Endothelial cell of umbilical vein (primary cell): ENCODE data around the gene P3H2. TPM values are rescaled to one million over a fixed set of nuclear protein-coding genes. Genes with fewer than 3 reads are reported as not detected.

ENCODE experiments used
- BruUV-seq: library from RNA; stranded (reverse); fragments of 400-500 nt; replicated peaks from 2 replicates; lab custom pipeline; 2021; lab: Mats Ljungman, UMichigan
- CTCF ChIA-PET: fragments of 300-600, 350-600 bp; sonication (Branson Sonifier 250); formaldehyde crosslinking; loops from one replicate; lab custom pipeline; 2021; ENCODE audit warnings: antibody characterized with exemption, inconsistent platforms; lab: Charles Lee
- POLR2A ChIA-PET: fragments of 300-600, 350-600 bp; sonication (Branson Sonifier 250); formaldehyde crosslinking; loops from one replicate; lab custom pipeline; 2021; ENCODE audit warnings: antibody characterized with exemption, inconsistent platforms; lab: Charles Lee
- DNase-seq: peaks from one replicate; pipeline ENCODE4 v3.0.0-alpha.2; 2011; ENCODE audit warnings: low read depth, low spot score
- FAIRE-seq: peaks from 2 replicates; lab custom pipeline; 2011; peaks lifted over from hg19 to GRCh38; lab: Jason Lieb, UNC
- H2AFZ ChIP-seq: 2 replicates; pipeline ENCODE4 v1.6.0; 2012; ENCODE audit warnings: low read depth, low read length, control low read depth, inconsistent platforms
- H3K27ac ChIP-seq: 2 replicates; pipeline ENCODE4 v1.5.1; 2011; ENCODE audit warnings: low read depth, mild to moderate bottlenecking, control low read depth, low read length, moderate library complexity; ENCODE audit not compliant: insufficient read depth
- H3K27me3 ChIP-seq, 2 experiments: 2 replicates each; pipeline versions ENCODE4 v1.6.0 to v1.6.1; 2011; ENCODE audit warnings: low read length in 2 of 2, mixed read lengths in 1 of 2; ENCODE audit not compliant: control insufficient read depth in 2 of 2, insufficient read depth in 2 of 2
- H3K36me3 ChIP-seq, 2 experiments: 2 replicates in 1 of 2; 3 replicates in 1 of 2; pipeline ENCODE4 v1.5.1; 2011; ENCODE audit warnings: low read length in 2 of 2, mild to moderate bottlenecking in 1 of 2, moderate library complexity in 1 of 2; ENCODE audit not compliant: control insufficient read depth in 2 of 2, insufficient read depth in 2 of 2; ENCODE audit errors: extremely low read depth in 1 of 2
- H3K4me1 ChIP-seq: 3 replicates; pipeline ENCODE4 v1.5.1; 2011; ENCODE audit warnings: mild to moderate bottlenecking, low read length; ENCODE audit not compliant: control insufficient read depth, insufficient read depth; ENCODE audit errors: extremely low read depth
- H3K4me2 ChIP-seq: 2 replicates; pipeline ENCODE4 v1.6.1; 2011; ENCODE audit warnings: low read length, control low read depth, mixed read lengths; ENCODE audit not compliant: insufficient read depth
- H3K4me3 ChIP-seq, 3 experiments: fragments of 200-600 bp in 1 of 3; sonication (generic), shearing (Covaris generic) in 1 of 3; replicated peaks in 1 of 3; 2 replicates each; pipeline ENCODE4 v1.5.1; 2011 to 2016; ENCODE audit warnings: control low read depth in 3 of 3, low read length in 3 of 3, mild to moderate bottlenecking in 2 of 3, inconsistent platforms in 1 of 3, low read depth in 1 of 3, moderate library complexity in 1 of 3; ENCODE audit not compliant: insufficient read depth in 1 of 3
- H3K79me2 ChIP-seq: 2 replicates; pipeline ENCODE4 v1.6.0; 2012; ENCODE audit warnings: low read length, inconsistent platforms; ENCODE audit not compliant: control insufficient read depth, insufficient read depth
- H3K9ac ChIP-seq: replicated peaks from 2 replicates; pipeline ENCODE3; 2011; ENCODE audit warnings: low read length, control low read depth; ENCODE audit not compliant: insufficient read depth; ENCODE audit errors: extremely low read depth
- H3K9me1 ChIP-seq: replicated peaks from 3 replicates; pipeline ENCODE4 v1.6.0; 2011; ENCODE audit warnings: mild to moderate bottlenecking, low read length; ENCODE audit not compliant: control insufficient read depth, insufficient read depth; ENCODE audit errors: extremely low read depth
- H3K9me3 ChIP-seq: replicated peaks from 2 replicates; pipeline ENCODE4 v1.5.1; 2012; ENCODE audit warnings: low read length, inconsistent platforms; ENCODE audit not compliant: control insufficient read depth, insufficient read depth
- H4K20me1 ChIP-seq: replicated peaks from 2 replicates; pipeline ENCODE3; 2011; ENCODE audit warnings: mild to moderate bottlenecking, low read length; ENCODE audit not compliant: control insufficient read depth, insufficient read depth; ENCODE audit errors: extremely low read depth
- CTCF ChIP-seq, 2 donors: IDR thresholded peaks; 1 replicate in 1 of 2; 2 replicates in 1 of 2; pipeline ENCODE4 v1.5.1; 2011; ENCODE audit warnings: low read length in 2 of 2, mild to moderate bottlenecking in 2 of 2, moderate library complexity in 2 of 2, control low read depth in 1 of 2, inconsistent platforms in 1 of 2, low read depth in 1 of 2; ENCODE audit not compliant: insufficient read depth in 1 of 2; ENCODE audit errors: extremely low read depth in 1 of 2
- EZH2 ChIP-seq: IDR thresholded peaks from 2 replicates; pipeline ENCODE4 v1.6.1; 2012; ENCODE audit warnings: borderline replicate concordance, low read depth, mild to moderate bottlenecking, moderate library complexity, low read length, inconsistent platforms; ENCODE audit not compliant: severe bottlenecking
- FOS ChIP-seq: IDR thresholded peaks from 2 replicates; pipeline ENCODE4 v1.6.1; 2011; ENCODE audit warnings: mild to moderate bottlenecking, low read length, moderate library complexity, borderline replicate concordance; ENCODE audit not compliant: insufficient read depth
- GATA2 ChIP-seq: IDR thresholded peaks from 2 replicates; pipeline ENCODE4 v1.7.0; 2011; ENCODE audit warnings: low read depth, mild to moderate bottlenecking, moderate library complexity, mixed read lengths, low read length; ENCODE audit not compliant: insufficient read length, insufficient read depth
- JUN ChIP-seq: IDR thresholded peaks from 2 replicates; pipeline ENCODE4 v1.6.1; 2011; ENCODE audit warnings: borderline replicate concordance, low read depth; ENCODE audit not compliant: insufficient read length, insufficient read depth
- MAX ChIP-seq: IDR thresholded peaks from 2 replicates; pipeline ENCODE4 v1.6.1; 2011; ENCODE audit not compliant: insufficient read depth, insufficient read length
- POLR2AphosphoS5 ChIP-seq: IDR thresholded peaks from 2 replicates; pipeline ENCODE4 v1.6.1; 2012; ENCODE audit warnings: low read depth, mild to moderate bottlenecking, control low read depth, low read length, moderate library complexity; ENCODE audit not compliant: insufficient read depth
- dilution Hi-C: fragments of 300-500 bp; cut with MboI; formaldehyde crosslinking; loops from one replicate; pipeline ENCODE4 v1.15.0; 2019; ENCODE audit warnings: low sequenced_read_pairs; ENCODE audit not compliant: extremely low pct_ligation_motif_present
- intact Hi-C: fragments of 100-400 bp; cut with micrococcal nuclease; formaldehyde crosslinking; loops from one replicate; pipeline ENCODE4 v1.10.0; 2022
- polyA plus RNA-seq, 4 experiments: library from polyadenylated mRNA; depleted of rRNA in 3 of 4; stranded (reverse) in 3 of 4; unstranded in 1 of 4; fragments of >200 nt; gene quantifications; 2 replicates each; pipeline versions ENCODE4 v1.2.1 to v1.2.3, GENCODE V29; 2011 to 2012; ENCODE audit warnings: missing spikeins in 1 of 4
- total RNA-seq: library from RNA; stranded (reverse); gene quantifications from 2 replicates; pipeline ENCODE4 v1.2.3, GENCODE V29; 2021

P3H2 gene
- total and polyA plus RNA-seq, 2 donors (not counting 3 experiments of a cell fraction or from before 2014, with no cell fraction given), result 6.6 to 6.8 TPM

GRCh38 chr3:190169243-190169642 is 48.5 kb upstream of the P3H2 start:
- CTCF ChIA-PET, result interaction anchor here (0.9 to 1.7 kb wide), 5 partner anchors 12 to 48 kb away, joined by 3 to 4 read pairs (median 3); partner anchors contain the start of gene P3H2
- intact Hi-C loops (no loop called here), dilution Hi-C loops (no loop called here)
- Histone ChIP-seq H3K4me2 (no peak overlapping the region), H4K20me1 (no peaks in the 10 kb centered on the region), H3K9ac (no peak overlapping the region), H3K9me1 (no peaks in the 10 kb centered on the region), H2AFZ (no peak overlapping the region), H3K4me3 (no peak overlapping the region), H3K27ac (no peak overlapping the region), H3K4me1 (no peaks in the 10 kb centered on the region), H3K36me3 (no peaks in the 10 kb centered on the region), H3K9me3 (no peaks in the 10 kb centered on the region), H3K27me3 (peaks cover 3 to 8% of the 10 kb centered on the region in 2 experiments), H3K79me2 (no peaks in the 10 kb centered on the region)
- no TSS peak for BruUV-seq
- POLR2A ChIA-PET, result no interaction called here
- no peak for TF ChIP-seq GATA2
- no peak for TF ChIP-seq EZH2
- no peak for TF ChIP-seq FOS
- TF ChIP-seq MAX, result no peak
- no peak for TF ChIP-seq CTCF (IDR thresholded peaks at IDR 0.05; ENCODE audit: extremely low read depth in 1 of 2, insufficient read depth in 1 of 2, low read depth in 1 of 2, low read length in 2 of 2)
- no peak for TF ChIP-seq POLR2AphosphoS5
- TF ChIP-seq JUN, result no peak
- DNase-seq (no peak), FAIRE-seq (no peak)
